T-helper 2 cell treated with Interferon-gamma antibody and Interleukin-4, amounts not matched to agents 100 ng/mL and 5 ng/mL, for 36 hours (primary cell): Measurements from ENCODE around the gene PCGF3. TPM values are rescaled to one million over a fixed set of nuclear protein-coding genes. Genes with fewer than 3 reads are reported as not detected.
"Not testable (repeated sequence)": the region's sequence is repeated elsewhere in the genome, so short reads cannot be mapped to it uniquely, and the experiment has no call there.

Source experiments
- intact Hi-C: fragments of 100-400 bp; cut with micrococcal nuclease; formaldehyde crosslinking; loops from one replicate; pipeline ENCODE4 v1.15.1; 2023
- total RNA-seq: library from RNA; stranded (reverse); gene quantifications from 2 replicates; pipeline ENCODE4 v1.2.3, GENCODE V29; 2022

The PCGF3 gene
- total RNA-seq, 1 donor from 2014 or later, result 33.8 TPM

GRCh38 chr4:667545-667925 is 38.1 kb upstream of the PCGF3 start:
- intact Hi-C loops, result no loop called here

DNA sequence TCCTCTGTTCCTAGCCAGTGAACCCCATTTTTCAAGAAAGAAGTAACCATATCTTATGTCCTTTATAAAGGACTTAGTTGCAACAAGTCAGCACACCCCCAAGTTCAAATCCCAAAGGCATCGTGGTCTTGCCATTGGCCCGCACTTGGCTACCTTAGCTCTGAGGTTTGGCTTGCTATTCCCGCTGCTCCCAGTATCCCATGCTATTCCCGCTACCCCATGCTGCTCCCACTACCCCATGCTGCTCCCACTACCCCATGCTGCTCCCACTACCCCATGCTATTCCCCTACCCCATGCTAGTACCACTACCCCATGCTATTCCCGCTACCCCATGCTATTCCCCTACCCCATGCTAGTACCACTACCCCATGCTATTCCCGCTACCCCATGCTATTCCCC is 37.4 kb upstream of the PCGF3 start:
- intact Hi-C loops, result not testable (repeated sequence)

DNA sequence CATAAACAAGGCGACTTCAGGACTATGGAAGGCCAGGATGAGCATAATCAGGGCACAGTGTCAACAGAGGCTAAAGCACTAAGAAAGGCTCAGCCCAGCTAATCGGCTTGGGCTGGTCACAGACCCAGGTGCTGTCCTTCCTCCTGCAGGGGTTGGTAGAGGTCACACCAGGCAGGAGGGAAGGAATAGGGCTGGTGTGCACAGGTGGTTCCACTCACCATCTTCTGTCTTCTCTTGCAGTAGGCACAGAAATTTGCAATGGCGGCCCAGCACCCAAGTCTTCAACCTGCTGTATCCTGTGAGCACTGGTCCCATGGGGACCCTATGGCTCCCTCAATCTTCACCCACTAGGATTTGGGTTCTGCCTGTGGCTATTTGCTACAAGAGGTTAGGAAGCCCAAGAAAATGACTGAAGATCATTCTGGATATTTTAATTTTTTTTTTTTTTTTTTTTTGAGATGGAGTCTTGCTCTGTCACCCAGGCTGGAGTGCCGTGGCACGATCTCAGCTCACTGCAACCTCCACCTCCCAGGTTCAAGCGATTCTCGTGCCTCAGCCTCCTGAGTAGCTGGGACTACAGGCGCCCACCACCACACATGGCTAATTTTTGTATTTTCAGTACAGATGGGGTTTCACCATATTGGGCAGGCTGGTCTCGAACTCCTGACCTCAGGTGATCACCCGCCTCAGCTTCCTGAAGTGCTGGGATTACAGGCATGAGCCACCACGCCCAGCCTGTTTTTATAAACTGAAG is 35.6 kb upstream of the PCGF3 start:
- intact Hi-C loops, result loop anchor here (5.0 kb wide), 1 partner anchor 548 kb away; the partner anchor contains the start of gene ZNF718

DNA sequence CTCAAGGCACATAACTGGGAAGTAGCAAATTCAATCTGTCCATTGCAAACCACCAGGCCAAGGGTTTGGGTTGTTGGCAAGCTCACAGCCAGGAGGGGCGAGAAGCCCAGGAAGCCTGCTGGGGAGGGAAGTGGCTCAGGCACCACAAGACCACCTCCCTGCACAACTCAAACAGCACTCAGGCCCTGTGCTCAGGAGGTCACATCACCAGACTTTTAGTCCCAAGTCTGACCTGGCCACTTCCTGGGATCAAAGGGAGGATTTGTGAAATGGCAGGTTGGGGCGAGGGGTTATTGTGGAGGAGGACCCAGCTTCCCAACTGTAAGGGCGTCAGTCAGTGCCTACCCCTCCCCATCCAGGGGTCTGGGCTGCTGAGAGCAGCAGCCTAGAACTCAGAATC is 33.9 kb upstream of the PCGF3 start:
- intact Hi-C loops, result loop anchor here (5.0 kb wide), 1 partner anchor 549 kb away; the partner anchor contains the start of gene ZNF718

GRCh38 chr4:673349-674091 is 32.1 kb upstream of the PCGF3 start:
- intact Hi-C loops, result loop anchor here (1.0 to 5.0 kb wide), 10 partner anchors 9 to 673 kb away; partner anchors contain the start of genes FGFRL1, PCGF3, PIGG and UVSSA

- intact Hi-C loops, result loop anchor here (1.0 to 5.0 kb wide), 10 partner anchors 10 to 672 kb away; partner anchors contain the start of genes FGFRL1, PCGF3, PIGG and UVSSA
Measured at GRCh38 chr4:674172-675035, 31.2 kb upstream of the PCGF3 start, which contains the start of the genes ATP5ME and MYL5. Gene ATP5ME (minus strand): TSS chr4:674276. CDS start chr4:674247, 29 bp downstream. Gene MYL5 (plus strand): TSS chr4:674542. CDS start chr4:678027, 3,485 bp downstream.

DNA sequence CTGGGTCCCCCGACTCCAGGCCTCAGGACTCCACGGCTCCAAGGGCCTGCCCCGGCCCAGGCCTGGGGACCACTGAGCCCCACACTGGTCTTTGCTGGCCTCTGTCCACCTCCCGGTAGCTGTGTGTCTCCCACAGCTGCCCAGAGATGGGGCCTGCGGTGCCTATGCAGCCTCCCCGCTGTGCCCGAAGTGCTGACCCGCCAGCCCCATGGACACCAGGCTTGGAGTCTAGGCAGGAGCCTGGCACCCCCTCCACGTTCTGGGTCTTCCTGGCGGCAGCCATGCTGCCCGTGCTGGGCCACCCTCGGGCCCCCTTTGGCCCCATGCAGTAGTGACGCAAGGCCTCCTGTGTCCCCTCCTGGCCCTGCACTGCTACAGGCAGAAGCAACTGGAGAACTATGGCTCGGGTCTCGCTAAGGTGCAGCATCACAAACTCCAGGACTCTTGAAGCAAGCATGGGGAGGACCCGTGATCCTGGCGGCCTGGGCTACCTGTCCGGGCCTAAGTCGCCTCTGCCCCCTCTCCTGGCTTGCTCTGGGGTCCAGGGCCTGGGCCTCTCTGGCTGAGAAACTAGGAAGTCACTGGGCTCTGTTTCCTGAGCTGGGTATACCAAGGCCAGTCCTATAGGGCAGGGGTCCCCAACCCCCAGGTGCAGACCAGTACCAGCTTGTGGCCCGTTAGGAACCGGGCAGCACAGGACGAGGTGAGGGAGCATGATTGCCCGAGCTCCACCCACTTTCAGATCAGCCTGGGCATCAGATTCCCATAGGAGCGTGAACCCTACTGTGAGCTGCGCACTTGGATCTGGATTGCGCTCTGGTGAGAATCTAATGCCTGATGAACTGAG is 30.4 kb upstream of the PCGF3 start:
- intact Hi-C loops, result loop anchor here (2.0 kb wide), 6 partner anchors 30 to 672 kb away; partner anchors contain the start of genes FGFRL1, PCGF3 and UVSSA

DNA sequence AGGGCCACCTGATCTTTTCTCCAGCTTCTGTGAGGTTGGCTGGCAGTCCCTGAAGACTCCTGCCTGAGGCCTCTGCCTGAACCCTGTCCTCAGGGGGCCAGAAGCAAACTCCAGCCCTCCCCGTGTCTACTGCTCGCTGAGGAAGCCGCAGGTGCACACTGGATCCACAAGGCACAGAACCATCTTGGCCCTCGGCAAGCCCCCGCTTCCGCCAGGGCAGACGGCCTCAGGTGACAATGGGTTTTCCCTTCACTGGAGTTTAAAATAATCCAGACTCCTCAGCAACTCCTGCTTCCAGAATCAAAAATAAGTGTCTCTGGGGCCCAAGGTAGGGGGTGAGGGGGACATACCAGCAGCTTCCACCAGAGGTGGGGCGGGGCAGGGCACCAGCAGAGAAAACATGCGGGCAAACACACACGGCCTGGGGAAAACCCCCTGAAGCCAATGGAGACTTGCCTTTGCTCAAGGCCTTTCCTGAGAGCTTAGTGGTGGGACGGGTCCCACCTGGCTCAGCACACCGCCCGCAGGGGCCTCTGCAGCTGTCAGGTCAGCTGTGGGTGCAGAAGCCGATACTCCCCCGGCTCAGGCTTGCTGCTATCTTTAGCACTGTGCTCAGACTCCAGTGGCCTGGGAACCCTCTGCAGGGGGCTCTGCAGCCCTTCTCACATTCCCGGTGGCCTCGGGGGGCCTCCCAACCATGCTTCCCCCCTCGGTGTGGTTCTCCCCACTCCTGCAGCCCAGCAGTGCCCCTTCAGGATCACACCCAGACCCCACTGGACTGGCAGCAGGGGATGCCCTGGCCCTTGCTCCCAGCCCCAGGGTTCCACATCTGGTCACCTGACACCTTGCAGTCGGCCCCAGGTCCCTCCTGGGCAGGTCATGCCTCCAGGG is 29.4 kb upstream of the PCGF3 start:
- intact Hi-C loops, result loop anchor here (2.0 kb wide), 6 partner anchors 29 to 671 kb away; partner anchors contain the start of genes FGFRL1, PCGF3 and UVSSA

DNA sequence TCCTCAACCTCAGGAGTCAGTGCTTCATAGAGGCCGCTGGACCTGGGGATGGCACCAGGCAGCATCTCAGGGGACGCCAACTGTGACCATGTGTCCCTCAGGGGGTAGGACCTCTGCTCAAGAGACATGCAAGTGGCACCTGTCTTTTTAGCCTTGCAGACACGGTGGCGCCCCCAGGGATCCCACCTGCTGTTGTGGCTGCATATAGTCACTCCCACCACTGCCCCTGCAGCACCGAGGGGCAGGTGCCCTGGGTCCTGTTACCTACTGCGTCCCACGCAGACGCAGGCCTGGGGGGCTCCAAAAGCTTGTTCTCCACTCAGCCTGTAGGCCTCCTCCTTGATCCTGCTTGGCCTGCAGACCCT is 28.8 kb upstream of the PCGF3 start:
- intact Hi-C loops, result no loop called here

GRCh38 chr4:677431-678293 is 28.0 kb upstream of the PCGF3 start:
- intact Hi-C loops, result no loop called here

DNA sequence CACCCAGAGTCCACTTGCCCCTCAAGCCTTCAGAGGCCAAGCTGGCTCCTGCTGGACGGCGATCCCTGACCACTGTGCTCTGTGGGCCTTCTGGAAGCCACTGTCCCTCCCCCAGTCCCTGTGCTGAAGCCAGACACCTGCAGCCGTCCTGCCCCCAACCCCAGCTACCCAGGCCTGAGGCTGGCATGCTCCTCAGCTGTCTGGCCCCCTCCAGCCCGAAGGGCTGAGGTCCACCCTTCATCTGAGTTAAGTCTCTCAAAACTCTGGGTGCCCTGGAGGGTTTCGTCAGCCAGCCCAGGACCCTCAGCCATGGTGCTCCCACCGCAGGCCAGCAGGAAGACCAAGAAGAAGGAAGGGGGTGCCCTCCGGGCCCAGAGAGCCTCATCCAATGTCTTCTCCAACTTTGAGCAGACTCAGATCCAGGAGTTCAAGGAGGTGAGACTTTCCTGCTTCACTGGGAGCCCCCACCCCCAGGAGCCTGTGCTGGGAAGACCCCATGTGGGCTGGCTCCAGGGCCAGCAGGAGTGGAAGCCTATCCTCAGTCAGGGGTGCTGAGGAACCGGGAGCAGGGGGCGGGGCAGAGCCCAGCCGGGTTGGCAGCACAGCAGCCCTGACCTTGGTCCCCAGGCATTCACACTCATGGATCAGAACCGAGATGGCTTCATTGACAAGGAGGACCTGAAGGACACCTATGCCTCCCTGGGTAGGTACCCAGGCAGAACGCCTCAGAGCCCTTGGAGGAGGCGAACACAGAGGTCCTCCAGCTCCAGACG is 27.1 kb upstream of the PCGF3 start:
- intact Hi-C loops, result no loop called here

GRCh38 chr4:679104-679481 is 26.5 kb upstream of the PCGF3 start:
- intact Hi-C loops, result no loop called here

GRCh38 chr4:679629-680028 is 26.0 kb upstream of the PCGF3 start:
- intact Hi-C loops, result no loop called here

DNA sequence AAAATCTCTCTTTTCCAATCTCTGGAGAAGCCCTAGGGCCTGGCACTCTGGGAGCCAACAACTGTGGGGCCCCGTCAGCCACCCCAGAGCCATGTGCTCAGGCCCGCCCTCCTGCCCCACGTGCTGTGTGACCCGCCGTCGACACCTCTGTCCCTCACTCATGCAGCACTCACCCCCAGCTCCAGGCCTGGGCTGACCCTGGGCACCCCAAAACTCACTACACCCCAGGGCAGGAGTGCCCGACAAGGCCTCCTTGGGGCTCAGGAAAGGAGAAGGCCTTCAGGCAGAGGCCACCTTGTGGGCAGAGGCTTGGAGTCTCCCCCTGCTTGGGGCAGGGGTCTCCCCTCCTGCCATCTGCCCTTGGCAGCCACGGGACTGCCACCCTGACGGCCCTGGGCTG is 25.5 kb upstream of the PCGF3 start:
- intact Hi-C loops, result no loop called here

- intact Hi-C loops, result no loop called here
Measured at GRCh38 chr4:680551-680927, 25.1 kb upstream of the PCGF3 start.

DNA sequence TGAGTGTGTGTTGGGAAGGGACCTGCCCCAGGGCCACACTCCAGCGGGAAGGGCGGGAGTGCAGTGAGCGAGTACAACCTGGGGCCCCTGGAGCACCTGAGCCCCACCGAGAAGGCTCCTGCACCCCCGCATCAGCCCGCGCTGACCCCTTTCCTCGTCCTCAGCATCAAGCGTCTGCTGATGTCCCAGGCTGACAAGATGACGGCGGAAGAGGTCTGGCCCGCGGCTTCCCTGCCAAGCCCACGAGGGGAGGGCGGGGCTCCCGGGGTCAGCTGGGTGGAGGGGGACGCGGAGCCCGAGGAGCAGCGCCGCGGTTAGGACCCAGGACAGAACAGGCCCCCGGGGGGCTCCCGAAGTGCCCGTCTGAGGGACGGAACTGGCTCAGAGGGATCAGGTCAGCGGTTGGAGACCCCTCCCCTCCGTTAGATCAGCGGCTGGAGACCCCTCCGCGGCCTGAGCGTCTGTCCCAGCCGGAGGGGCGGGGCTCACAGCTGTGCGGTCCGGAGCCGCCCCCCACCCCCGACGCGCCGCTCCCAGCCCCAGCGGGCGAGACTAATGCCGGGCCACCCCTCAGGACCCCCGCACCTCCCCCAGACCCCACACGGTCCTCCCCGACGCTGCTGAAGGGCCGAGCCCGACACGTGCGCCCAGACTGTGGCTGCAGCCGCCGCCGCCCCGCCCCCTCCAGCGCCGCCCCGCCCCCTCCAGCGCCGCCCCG is 24.5 kb upstream of the PCGF3 start:
- intact Hi-C loops, result loop anchor here (1.0 kb wide), 1 partner anchor 24 kb away; the partner anchor contains the start of gene PCGF3
